Ishikawa (cell line): ENCODE measurements around the gene RFESD.

Source experiments
- CEBPB ChIP-seq: IDR thresholded peaks from 2 replicates; pipeline ENCODE4 v1.6.1; 2012
- CREB1 ChIP-seq: IDR thresholded peaks from 2 replicates; pipeline ENCODE4 v1.6.1; 2012; ENCODE audit warnings: low read depth
- EGR1 ChIP-seq: IDR thresholded peaks from 2 replicates; pipeline ENCODE4 v1.6.1; 2012
- EP300 ChIP-seq: IDR thresholded peaks from 2 replicates; pipeline ENCODE4 v1.6.1; 2012; ENCODE audit warnings: borderline replicate concordance
- FOXM1 ChIP-seq: IDR thresholded peaks from 2 replicates; pipeline ENCODE4 v1.6.1; 2012; ENCODE audit warnings: low read depth, borderline replicate concordance
- RAD21 ChIP-seq: IDR thresholded peaks from 2 replicates; pipeline ENCODE4 v1.6.1; 2012; ENCODE audit warnings: low read depth
- TAF1 ChIP-seq: IDR thresholded peaks from 2 replicates; pipeline ENCODE4 v1.6.1; 2012; ENCODE audit warnings: low read depth, mild to moderate bottlenecking
- TEAD4 ChIP-seq: IDR thresholded peaks from 2 replicates; pipeline ENCODE4 v1.6.1; 2012
- TF ChIP-seq, protein P1 (sequence below): IDR thresholded peaks from 2 replicates; pipeline ENCODE4 v1.6.1; 2012
- TF ChIP-seq, protein P2 (sequence below): IDR thresholded peaks from 2 replicates; pipeline ENCODE4 v1.6.1; 2012

DNA sequence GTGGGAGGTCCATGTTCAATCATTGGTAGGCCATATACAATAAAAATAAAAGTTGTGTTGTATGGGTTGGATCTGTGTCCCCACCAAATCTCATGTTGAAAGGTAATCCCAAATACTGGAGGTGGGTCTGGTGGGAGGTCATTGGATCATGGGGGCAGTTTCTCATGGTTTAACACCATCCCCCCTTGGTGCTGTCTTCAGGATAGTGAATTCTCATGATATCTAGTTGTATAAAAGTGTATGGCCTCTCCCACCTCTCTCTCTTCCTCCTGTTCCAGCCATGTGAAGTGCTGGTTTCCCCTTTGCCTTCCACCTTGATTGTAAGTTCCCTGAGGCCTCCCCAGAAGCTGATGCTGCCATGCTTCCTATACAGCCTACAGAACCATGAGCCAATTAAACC, 21.1 kb downstream of the RFESD start:
- TF ChIP-seq RAD21 (no peak), EP300 (no peak), TEAD4 (no peak), CREB1 (no peak), TAF1 (no peak), FOXM1 (no peak), EGR1 (no peak), CEBPB (no peak)
- TF ChIP-seq, protein P1, sequence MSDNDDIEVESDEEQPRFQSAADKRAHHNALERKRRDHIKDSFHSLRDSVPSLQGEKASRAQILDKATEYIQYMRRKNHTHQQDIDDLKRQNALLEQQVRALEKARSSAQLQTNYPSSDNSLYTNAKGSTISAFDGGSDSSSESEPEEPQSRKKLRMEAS: no peak
- TF ChIP-seq, protein P2, sequence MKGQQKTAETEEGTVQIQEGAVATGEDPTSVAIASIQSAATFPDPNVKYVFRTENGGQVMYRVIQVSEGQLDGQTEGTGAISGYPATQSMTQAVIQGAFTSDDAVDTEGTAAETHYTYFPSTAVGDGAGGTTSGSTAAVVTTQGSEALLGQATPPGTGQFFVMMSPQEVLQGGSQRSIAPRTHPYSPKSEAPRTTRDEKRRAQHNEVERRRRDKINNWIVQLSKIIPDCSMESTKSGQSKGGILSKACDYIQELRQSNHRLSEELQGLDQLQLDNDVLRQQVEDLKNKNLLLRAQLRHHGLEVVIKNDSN: no peak
